Endothelial cell of umbilical vein (primary cell): ENCODE measurements around the gene MOCOS. TPM values are rescaled to one million over a fixed set of nuclear protein-coding genes. Genes with fewer than 3 reads are reported as not detected.

Source experiments
- BruUV-seq: library from RNA; stranded (reverse); fragments of 400-500 nt; replicated peaks from 2 replicates; lab custom pipeline; 2021; lab: Mats Ljungman, UMichigan
- CTCF ChIA-PET: fragments of 300-600, 350-600 bp; sonication (Branson Sonifier 250); formaldehyde crosslinking; loops from one replicate; lab custom pipeline; 2021; ENCODE audit warnings: antibody characterized with exemption, inconsistent platforms; lab: Charles Lee
- POLR2A ChIA-PET: fragments of 300-600, 350-600 bp; sonication (Branson Sonifier 250); formaldehyde crosslinking; loops from one replicate; lab custom pipeline; 2021; ENCODE audit warnings: antibody characterized with exemption, inconsistent platforms; lab: Charles Lee
- DNase-seq: peaks from one replicate; pipeline ENCODE4 v3.0.0-alpha.2; 2011; ENCODE audit warnings: low read depth, low spot score
- FAIRE-seq: peaks from 2 replicates; lab custom pipeline; 2011; peaks lifted over from hg19 to GRCh38; lab: Jason Lieb, UNC
- H2AFZ ChIP-seq: 2 replicates; pipeline ENCODE4 v1.6.0; 2012; ENCODE audit warnings: low read depth, low read length, control low read depth, inconsistent platforms
- H3K27ac ChIP-seq: 2 replicates; pipeline ENCODE4 v1.5.1; 2011; ENCODE audit warnings: low read depth, mild to moderate bottlenecking, control low read depth, low read length, moderate library complexity; ENCODE audit not compliant: insufficient read depth
- H3K27me3 ChIP-seq, 2 experiments: 2 replicates each; pipeline versions ENCODE4 v1.6.0 to v1.6.1; 2011; ENCODE audit warnings: low read length in 2 of 2, mixed read lengths in 1 of 2; ENCODE audit not compliant: control insufficient read depth in 2 of 2, insufficient read depth in 2 of 2
- H3K36me3 ChIP-seq, 2 experiments: 2 replicates in 1 of 2; 3 replicates in 1 of 2; pipeline ENCODE4 v1.5.1; 2011; ENCODE audit warnings: low read length in 2 of 2, mild to moderate bottlenecking in 1 of 2, moderate library complexity in 1 of 2; ENCODE audit not compliant: control insufficient read depth in 2 of 2, insufficient read depth in 2 of 2; ENCODE audit errors: extremely low read depth in 1 of 2
- H3K4me1 ChIP-seq: 3 replicates; pipeline ENCODE4 v1.5.1; 2011; ENCODE audit warnings: mild to moderate bottlenecking, low read length; ENCODE audit not compliant: control insufficient read depth, insufficient read depth; ENCODE audit errors: extremely low read depth
- H3K4me2 ChIP-seq: 2 replicates; pipeline ENCODE4 v1.6.1; 2011; ENCODE audit warnings: low read length, control low read depth, mixed read lengths; ENCODE audit not compliant: insufficient read depth
- H3K4me3 ChIP-seq, 3 experiments: fragments of 200-600 bp in 1 of 3; sonication (generic), shearing (Covaris generic) in 1 of 3; replicated peaks in 1 of 3; 2 replicates each; pipeline ENCODE4 v1.5.1; 2011 to 2016; ENCODE audit warnings: control low read depth in 3 of 3, low read length in 3 of 3, mild to moderate bottlenecking in 2 of 3, inconsistent platforms in 1 of 3, low read depth in 1 of 3, moderate library complexity in 1 of 3; ENCODE audit not compliant: insufficient read depth in 1 of 3
- H3K79me2 ChIP-seq: 2 replicates; pipeline ENCODE4 v1.6.0; 2012; ENCODE audit warnings: low read length, inconsistent platforms; ENCODE audit not compliant: control insufficient read depth, insufficient read depth
- H3K9ac ChIP-seq: replicated peaks from 2 replicates; pipeline ENCODE3; 2011; ENCODE audit warnings: low read length, control low read depth; ENCODE audit not compliant: insufficient read depth; ENCODE audit errors: extremely low read depth
- H3K9me1 ChIP-seq: replicated peaks from 3 replicates; pipeline ENCODE4 v1.6.0; 2011; ENCODE audit warnings: mild to moderate bottlenecking, low read length; ENCODE audit not compliant: control insufficient read depth, insufficient read depth; ENCODE audit errors: extremely low read depth
- H3K9me3 ChIP-seq: replicated peaks from 2 replicates; pipeline ENCODE4 v1.5.1; 2012; ENCODE audit warnings: low read length, inconsistent platforms; ENCODE audit not compliant: control insufficient read depth, insufficient read depth
- H4K20me1 ChIP-seq: replicated peaks from 2 replicates; pipeline ENCODE3; 2011; ENCODE audit warnings: mild to moderate bottlenecking, low read length; ENCODE audit not compliant: control insufficient read depth, insufficient read depth; ENCODE audit errors: extremely low read depth
- EZH2 ChIP-seq: IDR thresholded peaks from 2 replicates; pipeline ENCODE4 v1.6.1; 2012; ENCODE audit warnings: borderline replicate concordance, low read depth, mild to moderate bottlenecking, moderate library complexity, low read length, inconsistent platforms; ENCODE audit not compliant: severe bottlenecking
- FOS ChIP-seq: IDR thresholded peaks from 2 replicates; pipeline ENCODE4 v1.6.1; 2011; ENCODE audit warnings: mild to moderate bottlenecking, low read length, moderate library complexity, borderline replicate concordance; ENCODE audit not compliant: insufficient read depth
- GATA2 ChIP-seq: IDR thresholded peaks from 2 replicates; pipeline ENCODE4 v1.7.0; 2011; ENCODE audit warnings: low read depth, mild to moderate bottlenecking, moderate library complexity, mixed read lengths, low read length; ENCODE audit not compliant: insufficient read length, insufficient read depth
- JUN ChIP-seq: IDR thresholded peaks from 2 replicates; pipeline ENCODE4 v1.6.1; 2011; ENCODE audit warnings: borderline replicate concordance, low read depth; ENCODE audit not compliant: insufficient read length, insufficient read depth
- MYC ChIP-seq: IDR thresholded peaks from one replicate; pipeline ENCODE4 v1.6.1; 2011; ENCODE audit warnings: mild to moderate bottlenecking, low read depth, low read length
- POLR2A ChIP-seq: IDR thresholded peaks from 2 replicates; pipeline ENCODE4 v1.6.1; 2012; ENCODE audit warnings: low read depth, mild to moderate bottlenecking, control low read depth, low read length
- POLR2AphosphoS5 ChIP-seq: IDR thresholded peaks from 2 replicates; pipeline ENCODE4 v1.6.1; 2012; ENCODE audit warnings: low read depth, mild to moderate bottlenecking, control low read depth, low read length, moderate library complexity; ENCODE audit not compliant: insufficient read depth
- dilution Hi-C: fragments of 300-500 bp; cut with MboI; formaldehyde crosslinking; loops from one replicate; pipeline ENCODE4 v1.15.0; 2019; ENCODE audit warnings: low sequenced_read_pairs; ENCODE audit not compliant: extremely low pct_ligation_motif_present
- intact Hi-C: fragments of 100-400 bp; cut with micrococcal nuclease; formaldehyde crosslinking; loops from one replicate; pipeline ENCODE4 v1.10.0; 2022
- polyA plus RNA-seq, 4 experiments: library from polyadenylated mRNA; depleted of rRNA in 3 of 4; stranded (reverse) in 3 of 4; unstranded in 1 of 4; fragments of >200 nt; gene quantifications; 2 replicates each; pipeline versions ENCODE4 v1.2.1 to v1.2.3, GENCODE V29; 2011 to 2012; ENCODE audit warnings: missing spikeins in 1 of 4
- total RNA-seq: library from RNA; stranded (reverse); gene quantifications from 2 replicates; pipeline ENCODE4 v1.2.3, GENCODE V29; 2021
- TF ChIP-seq, protein P1 (sequence below), 2 donors: IDR thresholded peaks; 1 replicate in 1 of 2; 2 replicates in 1 of 2; pipeline ENCODE4 v1.5.1; 2011; ENCODE audit warnings: low read length in 2 of 2, mild to moderate bottlenecking in 2 of 2, moderate library complexity in 2 of 2, control low read depth in 1 of 2, inconsistent platforms in 1 of 2, low read depth in 1 of 2; ENCODE audit not compliant: insufficient read depth in 1 of 2; ENCODE audit errors: extremely low read depth in 1 of 2
- TF ChIP-seq, protein P2 (sequence below): IDR thresholded peaks from 2 replicates; pipeline ENCODE4 v1.6.1; 2011; ENCODE audit not compliant: insufficient read depth, insufficient read length

The MOCOS gene
- total and polyA plus RNA-seq, 2 donors (not counting 3 experiments of a cell fraction or from before 2014, with no cell fraction given): 0.18 to 0.88 TPM

DNA sequence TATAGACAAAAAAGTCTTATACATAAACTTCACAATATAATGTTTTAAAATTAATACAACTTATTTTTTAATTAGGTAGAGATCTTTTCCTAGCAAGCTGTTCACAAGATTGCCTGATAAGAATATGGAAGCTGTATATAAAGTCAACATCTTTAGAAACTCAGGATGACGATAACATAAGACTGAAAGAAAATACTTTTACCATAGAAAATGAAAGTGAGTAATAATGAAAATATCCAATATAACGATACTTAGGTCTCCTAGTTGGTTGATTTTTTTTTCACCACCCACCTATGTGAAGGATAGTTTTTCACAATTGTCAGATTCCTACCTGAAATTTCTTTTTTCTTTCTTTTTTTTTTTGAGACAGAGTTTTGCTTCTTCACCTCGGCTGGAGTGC is 44.5 kb upstream of the MOCOS start:
- H3K4me3 ChIP-seq: no peak overlapping the region
- no peaks in the 10 kb centered on the region for H3K4me1 ChIP-seq
- BruUV-seq: no TSS peak
- H3K9ac ChIP-seq: no peak overlapping the region
- no peak overlapping the region for H3K27ac ChIP-seq
- no peak for TF ChIP-seq MYC
- TF ChIP-seq EZH2: no peak
- TF ChIP-seq FOS: no peak
- no peak for TF ChIP-seq JUN
- TF ChIP-seq, protein P1, sequence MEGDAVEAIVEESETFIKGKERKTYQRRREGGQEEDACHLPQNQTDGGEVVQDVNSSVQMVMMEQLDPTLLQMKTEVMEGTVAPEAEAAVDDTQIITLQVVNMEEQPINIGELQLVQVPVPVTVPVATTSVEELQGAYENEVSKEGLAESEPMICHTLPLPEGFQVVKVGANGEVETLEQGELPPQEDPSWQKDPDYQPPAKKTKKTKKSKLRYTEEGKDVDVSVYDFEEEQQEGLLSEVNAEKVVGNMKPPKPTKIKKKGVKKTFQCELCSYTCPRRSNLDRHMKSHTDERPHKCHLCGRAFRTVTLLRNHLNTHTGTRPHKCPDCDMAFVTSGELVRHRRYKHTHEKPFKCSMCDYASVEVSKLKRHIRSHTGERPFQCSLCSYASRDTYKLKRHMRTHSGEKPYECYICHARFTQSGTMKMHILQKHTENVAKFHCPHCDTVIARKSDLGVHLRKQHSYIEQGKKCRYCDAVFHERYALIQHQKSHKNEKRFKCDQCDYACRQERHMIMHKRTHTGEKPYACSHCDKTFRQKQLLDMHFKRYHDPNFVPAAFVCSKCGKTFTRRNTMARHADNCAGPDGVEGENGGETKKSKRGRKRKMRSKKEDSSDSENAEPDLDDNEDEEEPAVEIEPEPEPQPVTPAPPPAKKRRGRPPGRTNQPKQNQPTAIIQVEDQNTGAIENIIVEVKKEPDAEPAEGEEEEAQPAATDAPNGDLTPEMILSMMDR (IDR thresholded peaks at IDR 0.05; ENCODE audit: extremely low read depth in 1 of 2, insufficient read depth in 1 of 2, low read depth in 1 of 2, low read length in 2 of 2): no peak
- TF ChIP-seq GATA2: no peak
- TF ChIP-seq POLR2A: no peak
- TF ChIP-seq, protein P2, sequence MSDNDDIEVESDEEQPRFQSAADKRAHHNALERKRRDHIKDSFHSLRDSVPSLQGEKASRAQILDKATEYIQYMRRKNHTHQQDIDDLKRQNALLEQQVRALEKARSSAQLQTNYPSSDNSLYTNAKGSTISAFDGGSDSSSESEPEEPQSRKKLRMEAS: no peak
- TF ChIP-seq POLR2AphosphoS5: no peak
- H3K9me3 ChIP-seq: no peaks in the 10 kb centered on the region
- DNase-seq: no peak
- no peaks in the 10 kb centered on the region for H3K79me2 ChIP-seq
- H3K36me3 ChIP-seq: peaks cover 9 to 22% of the 10 kb centered on the region in 2 experiments
- H2AFZ ChIP-seq: no peak overlapping the region
- FAIRE-seq: no peak
- no peak overlapping the region for H3K4me2 ChIP-seq
- dilution Hi-C loops (no loop called here), intact Hi-C loops (no loop called here)
- no peaks in the 10 kb centered on the region for H4K20me1 ChIP-seq
- no peaks in the 10 kb centered on the region for H3K9me1 ChIP-seq
- CTCF ChIA-PET: interaction anchor here (1.0 kb wide), 1 partner anchor 142 kb away, joined by 3 read pairs; no protein-coding TSS in a partner anchor
- no peaks in the 10 kb centered on the region for H3K27me3 ChIP-seq
- POLR2A ChIA-PET: no interaction called here
